ENCODE results near the gene CCDC148. TPM values are rescaled to one million over a fixed set of nuclear protein-coding genes. Genes with fewer than 3 reads are reported as not detected.

The CCDC148 gene
- total RNA-seq, 8 experiments from 2014 or later: 0.45 to 7.0 (median 1.5) TPM

DNA sequence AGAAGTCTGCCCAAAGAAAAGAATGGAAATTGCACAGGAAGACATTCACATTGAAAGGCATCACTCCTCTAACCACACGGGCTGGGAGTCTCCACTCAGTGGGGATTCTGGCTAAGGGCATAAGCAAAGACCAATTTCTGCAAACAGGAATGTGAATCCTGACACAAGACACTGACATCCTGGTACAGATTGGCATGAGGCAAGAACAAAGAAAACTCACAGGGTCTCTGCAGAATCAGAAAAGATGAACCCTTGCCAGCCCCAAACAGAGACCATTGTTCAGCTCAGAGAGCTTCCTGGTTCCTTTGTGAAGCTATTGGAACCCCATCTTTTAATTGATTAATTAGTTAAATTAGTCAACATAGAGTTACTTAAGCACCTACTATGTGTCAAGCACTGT lies 272.6 kb downstream of the CCDC148 start:
- no peak for ATAC-seq (replicated peaks in 6 of 8)
- no peak overlapping the region for H3K27ac ChIP-seq
- no peak overlapping the region for H3K4me3 ChIP-seq
- no peaks in the 10 kb centered on the region for H3K4me1 ChIP-seq (replicated peaks in 1 of 2)
- in situ Hi-C loops (cut with MboI; ENCODE audit: low pct_unique_long_range_greater_than_20kb in 2 of 9, low sequenced_read_pairs in 9 of 9, unreplicated experiment in 9 of 9): loop anchor here in 2 of 9 experiments (25.0 kb wide), 2 partner anchors 278 to 553 kb away; partner anchors contain the start of genes CCDC148 (in 2 of the 2) and PKP4 (in 2 of the 2)
- WGBS, 10 experiments: 13 to 25% methylated on average over 1 of the region's 1 CpG; no CpG with 5 or more reads in 8 of the 10 experiments

- Histone ChIP-seq H3K4me3 (no peak overlapping the region), H3K4me1 (replicated peaks in 1 of 2) (no peaks in the 10 kb centered on the region), H3K27ac (no peak overlapping the region)
- in situ Hi-C loops (cut with MboI; ENCODE audit: low pct_unique_long_range_greater_than_20kb in 2 of 9, low sequenced_read_pairs in 9 of 9, unreplicated experiment in 9 of 9): loop anchor here in 2 of 9 experiments (25.0 kb wide), 2 partner anchors 280 to 555 kb away; partner anchors contain the start of genes CCDC148 (in 2 of the 2) and PKP4 (in 2 of the 2)
- peak in 1 of 8 experiments; percentile 36 for ATAC-seq (replicated peaks in 6 of 8)
- WGBS, 10 experiments: 0 to 86% (median 38%) methylated on average over 1 to 3 of the region's 3 CpGs; no CpG with 5 or more reads in 1 of the 10 experiments
Measured at GRCh38 chr2:158182676-158183295, 273.8 kb downstream of the CCDC148 start.

GRCh38 chr2:158181171-158181570 lies 275.4 kb downstream of the CCDC148 start:
- WGBS, 10 experiments: 0 to 94% (median 69%) methylated on average over 1 to 2 of the region's 2 CpGs; no CpG with 5 or more reads in 1 of the 10 experiments
- Histone ChIP-seq H3K4me1 (replicated peaks in 1 of 2) (no peaks in the 10 kb centered on the region), H3K27ac (no peak overlapping the region), H3K4me3 (no peak overlapping the region)
- ATAC-seq (replicated peaks in 6 of 8): no peak
- in situ Hi-C loops (cut with MboI; ENCODE audit: low pct_unique_long_range_greater_than_20kb in 2 of 9, low sequenced_read_pairs in 9 of 9, unreplicated experiment in 9 of 9): loop anchor here in 2 of 9 experiments (25.0 kb wide), 2 partner anchors 281 to 556 kb away; partner anchors contain the start of genes CCDC148 (in 2 of the 2) and PKP4 (in 2 of the 2)

DNA sequence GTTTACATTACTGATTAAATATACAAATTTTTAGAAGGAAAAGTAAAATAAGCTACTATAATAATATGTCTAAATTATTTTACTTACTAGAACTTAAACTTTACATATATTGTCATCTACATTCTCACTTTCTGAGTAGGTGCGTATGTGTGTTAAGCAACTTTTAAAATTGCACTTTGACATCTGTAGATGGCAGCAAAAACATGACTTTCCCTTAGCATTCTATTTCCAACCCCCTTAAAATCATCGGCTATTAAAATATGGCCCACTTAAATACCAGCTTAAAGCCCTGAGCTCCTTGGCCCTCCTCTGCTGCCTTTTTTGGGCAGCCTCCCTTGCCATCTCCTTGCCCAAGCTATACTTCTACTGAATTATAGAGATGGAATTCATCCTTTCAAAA lies 276.9 kb downstream of the CCDC148 start:
- WGBS, 10 experiments: 0 to 100% (median 84%) methylated on average over 1 to 2 of the region's 2 CpGs
- ATAC-seq (replicated peaks in 6 of 8): peak in 1 of 8 experiments; percentile 78
- Histone ChIP-seq H3K4me3 (no peak overlapping the region), H3K27ac (no peak overlapping the region), H3K4me1 (replicated peaks in 1 of 2) (no peaks in the 10 kb centered on the region)
- in situ Hi-C loops (cut with MboI; ENCODE audit: low pct_unique_long_range_greater_than_20kb in 2 of 9, low sequenced_read_pairs in 9 of 9, unreplicated experiment in 9 of 9): loop anchor here in 2 of 9 experiments (25.0 kb wide), 2 partner anchors 283 to 558 kb away; partner anchors contain the start of genes CCDC148 (in 2 of the 2) and PKP4 (in 2 of the 2)

DNA sequence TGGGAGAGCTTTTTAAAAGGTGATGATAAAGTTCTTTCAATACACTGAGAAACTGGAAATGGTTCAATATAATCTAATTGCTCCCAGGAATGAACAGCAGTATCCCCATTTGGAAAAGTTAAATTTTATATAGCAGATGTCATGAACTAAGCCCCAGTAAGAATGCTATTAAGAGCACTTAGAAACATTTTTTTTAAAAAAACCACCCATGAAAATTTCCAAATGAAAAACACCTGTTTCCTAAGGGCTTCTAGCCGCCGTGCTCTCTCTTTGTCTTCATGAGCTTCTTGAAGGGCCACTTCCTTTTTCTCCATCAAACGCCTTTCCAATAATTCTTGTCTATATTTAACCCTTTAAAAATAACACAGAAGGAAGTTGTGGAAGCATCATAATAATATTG lies 277.9 kb downstream of the CCDC148 start:
- 0 to 96% (median 72%) methylated on average over 1 to 3 of the region's 3 CpGs for WGBS, 10 experiments
- Histone ChIP-seq H3K4me3 (no peak overlapping the region), H3K27ac (no peak overlapping the region), H3K4me1 (replicated peaks in 1 of 2) (no peaks in the 10 kb centered on the region)
- ATAC-seq (replicated peaks in 6 of 8): no peak
- in situ Hi-C loops (cut with MboI; ENCODE audit: low pct_unique_long_range_greater_than_20kb in 2 of 9, low sequenced_read_pairs in 9 of 9, unreplicated experiment in 9 of 9): loop anchor here in 2 of 9 experiments (25.0 kb wide), 2 partner anchors 284 to 559 kb away; partner anchors contain the start of genes CCDC148 (in 2 of the 2) and PKP4 (in 2 of the 2)

GRCh38 chr2:158174956-158175355 lies 281.6 kb downstream of the CCDC148 start:
- Histone ChIP-seq H3K4me1 (replicated peaks in 1 of 2) (no peaks in the 10 kb centered on the region), H3K27ac (no peak overlapping the region), H3K4me3 (no peak overlapping the region)
- in situ Hi-C loops (cut with MboI; ENCODE audit: low pct_unique_long_range_greater_than_20kb in 2 of 9, low sequenced_read_pairs in 9 of 9, unreplicated experiment in 9 of 9): loop anchor here in 3 of 9 experiments (25.0 kb wide), 3 partner anchors 138 to 562 kb away; partner anchors contain the start of genes CCDC148 (in 2 of the 3) and PKP4 (in 2 of the 3)
- no peak for ATAC-seq (replicated peaks in 6 of 8)
- WGBS, 10 experiments: 71 to 100% (median 86%) methylated on average over 1 to 4 of the region's 5 CpGs

DNA sequence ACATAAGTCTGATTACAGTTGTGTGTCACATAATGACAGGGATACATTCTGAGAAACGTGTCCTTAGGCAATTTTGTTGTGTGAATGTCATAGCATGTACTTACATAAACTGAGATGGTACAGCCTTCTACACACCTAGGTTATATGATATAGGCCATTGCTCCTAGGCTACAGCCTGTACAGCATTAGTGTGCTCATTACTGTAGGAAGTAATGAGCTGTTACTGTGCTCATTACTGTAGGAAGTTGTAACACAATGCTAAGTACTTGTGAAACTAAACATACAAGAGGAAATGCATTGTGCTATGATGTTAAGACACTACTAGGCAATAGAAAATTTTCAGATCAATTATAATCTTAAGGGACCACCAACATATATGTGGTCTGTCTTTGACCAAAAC lies 282.1 kb downstream of the CCDC148 start:
- Histone ChIP-seq H3K4me3 (no peak overlapping the region), H3K4me1 (replicated peaks in 1 of 2) (no peaks in the 10 kb centered on the region), H3K27ac (no peak overlapping the region)
- in situ Hi-C loops (cut with MboI; ENCODE audit: low pct_unique_long_range_greater_than_20kb in 2 of 9, low sequenced_read_pairs in 9 of 9, unreplicated experiment in 9 of 9): loop anchor here in 2 of 9 experiments (25.0 kb wide), 1 partner anchor 137 kb away; no protein-coding TSS in a partner anchor
- WGBS, 10 experiments: 100% methylated on average over 1 of the region's 1 CpG; no CpG with 5 or more reads in 8 of the 10 experiments
- no peak for ATAC-seq (replicated peaks in 6 of 8)

GRCh38 chr2:158172719-158173118 lies 283.8 kb downstream of the CCDC148 start:
- Histone ChIP-seq H3K4me1 (replicated peaks in 1 of 2) (no peaks in the 10 kb centered on the region), H3K4me3 (no peak overlapping the region), H3K27ac (no peak overlapping the region)
- in situ Hi-C loops (cut with MboI; ENCODE audit: low pct_unique_long_range_greater_than_20kb in 2 of 9, low sequenced_read_pairs in 9 of 9, unreplicated experiment in 9 of 9): loop anchor here in 2 of 9 experiments (25.0 kb wide), 1 partner anchor 135 kb away; no protein-coding TSS in a partner anchor
- no peak for ATAC-seq (replicated peaks in 6 of 8)
- 0 to 36% (median 5%) methylated on average over 1 to 2 of the region's 2 CpGs for WGBS, 10 experiments

GRCh38 chr2:158154596-158154995 lies 302.0 kb downstream of the CCDC148 start:
- H3K4me3 ChIP-seq: no peak overlapping the region
- in situ Hi-C loops (cut with MboI; ENCODE audit: low pct_unique_long_range_greater_than_20kb in 2 of 9, low sequenced_read_pairs in 9 of 9, unreplicated experiment in 9 of 9): loop anchor here in 2 of 9 experiments (25.0 kb wide), 1 partner anchor 117 kb away; no protein-coding TSS in a partner anchor
- no peaks in the 10 kb centered on the region for H3K4me1 ChIP-seq (replicated peaks in 1 of 2)
- no peak for ATAC-seq (replicated peaks in 6 of 8)
- H3K27ac ChIP-seq: no peak overlapping the region

GRCh38 chr2:158153270-158154015 lies 303.1 kb downstream of the CCDC148 start:
- Histone ChIP-seq H3K27ac (no peak overlapping the region), H3K4me1 (replicated peaks in 1 of 2) (no peaks in the 10 kb centered on the region), H3K4me3 (no peak overlapping the region)
- ATAC-seq (replicated peaks in 6 of 8): peak in 2 of 8 experiments; percentile 83 to 88
- in situ Hi-C loops (cut with MboI; ENCODE audit: low pct_unique_long_range_greater_than_20kb in 2 of 9, low sequenced_read_pairs in 9 of 9, unreplicated experiment in 9 of 9): loop anchor here in 2 of 9 experiments (25.0 kb wide), 1 partner anchor 116 kb away; no protein-coding TSS in a partner anchor
- 7 to 100% (median 87%) methylated on average over 1 to 3 of the region's 3 CpGs; no CpG with 5 or more reads in 5 of the 10 experiments for WGBS, 10 experiments

DNA sequence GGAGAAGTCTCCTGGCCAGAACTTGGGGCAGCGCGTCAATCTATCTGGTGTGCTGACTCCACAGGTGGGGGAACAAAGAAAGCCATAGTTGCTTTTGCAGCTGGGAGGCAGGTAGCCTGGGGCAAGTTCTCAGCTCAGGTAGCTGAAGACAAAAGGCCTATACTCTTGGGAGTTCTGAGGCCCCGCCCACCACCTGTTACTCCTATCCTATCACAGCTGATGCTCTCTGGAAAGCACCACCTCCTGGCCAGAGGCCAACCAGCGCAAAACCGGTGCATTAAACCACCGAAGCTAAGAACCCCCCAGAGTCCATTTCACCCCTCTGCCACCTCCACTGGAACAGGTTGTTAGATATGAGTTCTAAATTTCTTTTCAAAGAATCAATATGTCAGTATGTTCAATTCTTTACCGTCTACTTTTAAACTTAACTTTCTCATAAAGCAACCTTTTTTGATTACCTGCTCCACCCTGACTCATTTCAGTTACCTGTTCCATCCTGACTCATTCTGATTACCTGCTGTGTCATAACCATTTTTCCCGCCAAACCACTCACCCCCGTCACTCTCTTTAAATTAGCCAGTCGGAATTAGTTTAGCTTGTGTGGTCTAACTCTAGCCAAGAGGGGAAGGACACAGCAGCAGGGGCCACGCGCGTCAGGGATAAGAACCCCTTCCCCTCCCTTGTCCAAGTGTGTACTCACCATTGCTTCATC lies 311.5 kb downstream of the CCDC148 start:
- Histone ChIP-seq H3K4me1 (replicated peaks in 1 of 2) (no peaks in the 10 kb centered on the region), H3K27ac (no peak overlapping the region), H3K4me3 (no peak overlapping the region)
- ATAC-seq (replicated peaks in 6 of 8): no peak
- in situ Hi-C loops (cut with MboI; ENCODE audit: low pct_unique_long_range_greater_than_20kb in 2 of 9, low sequenced_read_pairs in 9 of 9, unreplicated experiment in 9 of 9): no loop called here
- 43 to 100% (median 91%) methylated on average over 2 to 10 of the region's 13 CpGs; no CpG with 5 or more reads in 2 of the 10 experiments for WGBS, 10 experiments

GRCh38 chr2:158143703-158144360 lies 312.7 kb downstream of the CCDC148 start:
- 4 to 89% (median 72%) methylated on average over 2 to 3 of the region's 3 CpGs for WGBS, 10 experiments
- H3K4me3 ChIP-seq: no peak overlapping the region
- ATAC-seq (replicated peaks in 6 of 8): peak in 2 of 8 experiments; percentile 75 to 82
- in situ Hi-C loops (cut with MboI; ENCODE audit: low pct_unique_long_range_greater_than_20kb in 2 of 9, low sequenced_read_pairs in 9 of 9, unreplicated experiment in 9 of 9): no loop called here
- H3K4me1 ChIP-seq (replicated peaks in 1 of 2): no peaks in the 10 kb centered on the region
- H3K27ac ChIP-seq: no peak overlapping the region

Measured in motor neuron (in vitro differentiated cells).